ENCODE data around the gene LHX6. TPM values are rescaled to one million over a fixed set of nuclear protein-coding genes. Genes with fewer than 3 reads are reported as not detected.

Gene LHX6
- total and polyA plus RNA-seq, 4 donors = 12.2 to 13.8 TPM; not detected in 2

DNA sequence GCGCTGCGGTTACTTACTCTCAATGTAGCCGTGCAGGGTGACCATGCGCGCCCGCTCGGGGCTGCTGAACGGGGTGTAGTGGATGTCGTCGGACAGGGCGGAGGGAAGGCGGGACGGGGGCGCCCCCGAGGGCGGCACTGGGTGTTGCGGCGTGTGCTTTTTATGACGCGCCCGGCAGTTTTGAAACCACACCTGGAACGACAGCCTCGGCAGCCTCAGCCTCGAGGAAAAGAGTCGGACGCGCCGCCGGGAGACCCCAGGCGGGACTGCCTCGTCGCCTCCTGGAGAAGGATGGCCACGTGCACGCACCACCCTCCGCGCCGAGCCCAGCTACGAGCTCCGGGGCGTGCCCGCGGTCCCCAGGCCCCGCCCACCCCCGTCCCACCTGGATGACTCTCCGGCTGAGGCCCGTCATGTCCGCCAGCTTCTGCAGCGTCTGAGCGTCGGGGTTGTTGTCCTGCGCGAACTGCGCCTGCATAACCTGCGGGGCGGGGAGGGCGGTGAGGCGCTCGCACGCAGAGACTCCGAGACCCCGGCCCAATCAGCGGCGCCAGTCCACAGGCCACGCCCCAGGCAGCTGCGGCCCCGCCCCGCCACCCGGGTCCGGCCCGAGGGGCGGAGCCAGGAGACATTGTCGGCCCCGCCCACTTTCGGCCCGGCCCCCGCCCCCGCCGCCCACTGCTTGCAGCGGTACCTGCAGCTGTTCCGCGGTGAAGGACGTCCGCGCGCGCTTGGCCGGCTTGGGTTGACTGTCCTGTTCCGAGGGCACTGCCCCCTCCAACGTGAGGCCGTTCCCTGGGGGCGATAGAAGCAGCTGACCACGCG is 15.0 kb downstream of the LHX6 start:
- H3K27me3 ChIP-seq (ENCODE audit: control insufficient read depth in 1 of 2, insufficient read depth in 2 of 2, low read length in 1 of 2) = peaks cover 0 to 2% of the 10 kb centered on the region in 2 donors
- intact Hi-C loops (cut with DNase I) = no loop called here
- no peak overlapping the region for H3K4me3 ChIP-seq (ENCODE audit: low read length in 2 of 2)
- H3K27ac ChIP-seq (ENCODE audit: low read depth in 1 of 2, low read length in 2 of 2) = no peak overlapping the region
- peaks cover 2% of the 10 kb centered on the region for H3K9me3 ChIP-seq (ENCODE audit: control insufficient read depth, low read length)
- DNase-seq (no peak), ATAC-seq (ENCODE audit: low FRiP score) (no peak)
- WGBS, 2 donors = 1 to 2% methylated on average over 57 to 93 of the region's 93 CpGs
- H3K4me1 ChIP-seq (ENCODE audit: control insufficient read depth in 1 of 2, insufficient read depth in 2 of 2, low read length in 2 of 2) = no peaks in the 10 kb centered on the region
- no peaks in the 10 kb centered on the region for H3K36me3 ChIP-seq (ENCODE audit: control insufficient read depth in 1 of 2, insufficient read depth in 2 of 2, low read length in 1 of 2)

- Histone ChIP-seq H3K9me3 (ENCODE audit: control insufficient read depth, low read length) (peaks cover 2% of the 10 kb centered on the region), H3K4me1 (ENCODE audit: control insufficient read depth in 1 of 2, insufficient read depth in 2 of 2, low read length in 2 of 2) (no peaks in the 10 kb centered on the region), H3K36me3 (ENCODE audit: control insufficient read depth in 1 of 2, insufficient read depth in 2 of 2, low read length in 1 of 2) (no peaks in the 10 kb centered on the region), H3K4me3 (ENCODE audit: low read length in 2 of 2) (no peak overlapping the region), H3K27ac (ENCODE audit: low read depth in 1 of 2, low read length in 2 of 2) (no peak overlapping the region), H3K27me3 (ENCODE audit: control insufficient read depth in 1 of 2, insufficient read depth in 2 of 2, low read length in 1 of 2) (peaks cover 0 to 2% of the 10 kb centered on the region in 2 donors)
- 26 to 30% methylated on average over 20 of the region's 20 CpGs for WGBS, 2 donors
- DNase-seq (no peak), ATAC-seq (ENCODE audit: low FRiP score) (no peak)
- intact Hi-C loops (cut with DNase I) = no loop called here
Measured at GRCh38 chr9:122213102-122213588, 15.6 kb downstream of the LHX6 start.

- H3K27ac ChIP-seq (ENCODE audit: low read depth in 1 of 2, low read length in 2 of 2) = no peak overlapping the region
- WGBS, 2 donors = 78 to 87% methylated on average over 7 of the region's 7 CpGs
- no peak overlapping the region for H3K4me3 ChIP-seq (ENCODE audit: low read length in 2 of 2)
- no peaks in the 10 kb centered on the region for H3K4me1 ChIP-seq (ENCODE audit: control insufficient read depth in 1 of 2, insufficient read depth in 2 of 2, low read length in 2 of 2)
- intact Hi-C loops (cut with DNase I) = no loop called here
- DNase-seq (no peak), ATAC-seq (ENCODE audit: low FRiP score) (no peak)
- no peaks in the 10 kb centered on the region for H3K36me3 ChIP-seq (ENCODE audit: control insufficient read depth in 1 of 2, insufficient read depth in 2 of 2, low read length in 1 of 2)
- peaks cover 0 to 2% of the 10 kb centered on the region in 2 donors for H3K27me3 ChIP-seq (ENCODE audit: control insufficient read depth in 1 of 2, insufficient read depth in 2 of 2, low read length in 1 of 2)
- peaks cover 2% of the 10 kb centered on the region for H3K9me3 ChIP-seq (ENCODE audit: control insufficient read depth, low read length)
Measured at GRCh38 chr9:122212473-122213004, 16.2 kb downstream of the LHX6 start.

GRCh38 chr9:122209451-122209850 is 19.3 kb downstream of the LHX6 start:
- Histone ChIP-seq H3K36me3 (ENCODE audit: control insufficient read depth in 1 of 2, insufficient read depth in 2 of 2, low read length in 1 of 2) (no peaks in the 10 kb centered on the region), H3K9me3 (ENCODE audit: control insufficient read depth, low read length) (no peaks in the 10 kb centered on the region), H3K27me3 (ENCODE audit: control insufficient read depth in 1 of 2, insufficient read depth in 2 of 2, low read length in 1 of 2) (peaks cover 0 to 2% of the 10 kb centered on the region in 2 donors), H3K4me3 (ENCODE audit: low read length in 2 of 2) (no peak overlapping the region), H3K4me1 (ENCODE audit: control insufficient read depth in 1 of 2, insufficient read depth in 2 of 2, low read length in 2 of 2) (no peaks in the 10 kb centered on the region), H3K27ac (ENCODE audit: low read depth in 1 of 2, low read length in 2 of 2) (no peak overlapping the region)
- intact Hi-C loops (cut with DNase I) = no loop called here
- 88 to 94% methylated on average over 12 of the region's 12 CpGs for WGBS, 2 donors
- DNase-seq (peak in 1 of 2 donors; percentile 67), ATAC-seq (ENCODE audit: low FRiP score) (no peak)

DNA sequence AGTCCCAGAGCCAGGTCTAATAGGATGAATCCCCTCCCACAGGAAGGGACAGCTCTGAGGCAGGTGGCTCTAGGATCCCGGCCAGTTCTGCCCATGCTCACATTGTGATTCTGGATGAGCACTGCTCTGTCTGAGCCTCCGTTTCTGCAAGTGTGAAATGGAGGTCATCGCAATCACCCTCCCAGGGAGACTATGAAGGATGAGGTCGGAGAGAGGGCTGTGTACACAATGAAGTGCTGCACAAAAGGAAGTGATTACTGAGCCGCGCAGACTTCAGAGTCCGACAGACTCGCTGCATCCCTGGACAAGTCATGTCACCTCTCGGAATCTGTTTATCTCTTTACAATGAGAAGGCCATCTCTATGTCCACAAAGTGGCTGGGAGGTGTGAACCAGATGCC is 21.7 kb downstream of the LHX6 start:
- Histone ChIP-seq H3K27me3 (ENCODE audit: control insufficient read depth in 1 of 2, insufficient read depth in 2 of 2, low read length in 1 of 2) (peaks cover 0 to 2% of the 10 kb centered on the region in 2 donors), H3K27ac (ENCODE audit: low read depth in 1 of 2, low read length in 2 of 2) (no peak overlapping the region), H3K9me3 (ENCODE audit: control insufficient read depth, low read length) (no peaks in the 10 kb centered on the region), H3K4me1 (ENCODE audit: control insufficient read depth in 1 of 2, insufficient read depth in 2 of 2, low read length in 2 of 2) (no peaks in the 10 kb centered on the region), H3K4me3 (ENCODE audit: low read length in 2 of 2) (no peak overlapping the region), H3K36me3 (ENCODE audit: control insufficient read depth in 1 of 2, insufficient read depth in 2 of 2, low read length in 1 of 2) (no peaks in the 10 kb centered on the region)
- DNase-seq = no peak
- intact Hi-C loops (cut with DNase I) = no loop called here
- ATAC-seq (ENCODE audit: low FRiP score) = no peak
- WGBS, 2 donors = 59 to 68% methylated on average over 9 of the region's 9 CpGs

DNA sequence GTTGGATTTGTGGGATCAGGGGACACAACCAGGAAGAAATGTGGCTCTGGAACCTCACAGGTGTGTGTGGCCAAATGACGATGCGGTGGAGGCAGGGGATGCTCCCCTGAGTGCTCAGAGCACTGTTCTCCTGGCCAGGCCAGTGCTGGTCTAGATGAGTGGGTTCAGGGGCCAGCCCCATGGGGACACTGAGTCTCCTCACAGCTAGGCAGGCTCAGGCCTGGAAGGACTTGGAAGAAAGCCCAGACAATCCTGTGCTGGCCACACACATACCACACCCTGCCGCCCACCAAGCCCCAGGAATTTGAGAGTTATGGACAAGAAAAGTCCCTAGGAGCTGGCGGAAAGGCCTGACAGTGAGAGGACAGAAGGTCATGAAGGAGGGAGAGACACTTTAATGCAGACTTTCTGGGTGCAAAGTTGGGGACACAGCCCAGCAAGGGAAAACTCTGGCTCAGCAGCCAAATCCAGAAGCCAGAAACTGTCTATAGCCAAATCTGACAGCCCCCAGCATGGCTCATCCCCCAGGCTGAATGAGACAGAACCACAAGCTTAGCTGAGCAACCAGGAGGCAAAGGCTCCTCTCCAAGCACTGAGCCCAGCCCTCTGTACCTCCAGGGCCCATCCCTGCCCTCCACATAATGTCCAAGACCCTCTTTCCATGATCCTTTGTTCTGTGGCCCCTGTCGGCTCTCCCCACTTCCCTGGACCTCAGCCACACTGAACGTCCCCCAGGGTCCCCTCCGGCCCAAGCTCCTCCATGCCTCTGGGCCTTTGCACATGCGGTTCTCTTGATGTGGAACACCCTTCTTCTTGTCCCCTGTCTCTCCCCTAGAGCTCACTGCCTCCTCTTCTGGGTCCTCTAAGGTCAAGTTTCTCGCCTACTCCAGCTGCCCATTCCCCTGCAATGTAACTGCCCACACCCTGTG is 22.4 kb downstream of the LHX6 start:
- H3K36me3 ChIP-seq (ENCODE audit: control insufficient read depth in 1 of 2, insufficient read depth in 2 of 2, low read length in 1 of 2) = no peaks in the 10 kb centered on the region
- H3K4me1 ChIP-seq (ENCODE audit: control insufficient read depth in 1 of 2, insufficient read depth in 2 of 2, low read length in 2 of 2) = no peaks in the 10 kb centered on the region
- H3K27me3 ChIP-seq (ENCODE audit: control insufficient read depth in 1 of 2, insufficient read depth in 2 of 2, low read length in 1 of 2) = peaks cover 0 to 2% of the 10 kb centered on the region in 2 donors
- no peak overlapping the region for H3K27ac ChIP-seq (ENCODE audit: low read depth in 1 of 2, low read length in 2 of 2)
- no peak overlapping the region for H3K4me3 ChIP-seq (ENCODE audit: low read length in 2 of 2)
- no peaks in the 10 kb centered on the region for H3K9me3 ChIP-seq (ENCODE audit: control insufficient read depth, low read length)
- 85 to 86% methylated on average over 9 of the region's 9 CpGs for WGBS, 2 donors
- intact Hi-C loops (cut with DNase I) = no loop called here
- ATAC-seq (ENCODE audit: low FRiP score) (no peak), DNase-seq (peak in 1 of 2 donors; percentile 48)

- 89% methylated on average over 8 of the region's 8 CpGs for WGBS, 2 donors
- Histone ChIP-seq H3K27ac (ENCODE audit: low read depth in 1 of 2, low read length in 2 of 2) (no peak overlapping the region), H3K27me3 (ENCODE audit: control insufficient read depth in 1 of 2, insufficient read depth in 2 of 2, low read length in 1 of 2) (no peaks in the 10 kb centered on the region), H3K4me1 (ENCODE audit: control insufficient read depth in 1 of 2, insufficient read depth in 2 of 2, low read length in 2 of 2) (no peaks in the 10 kb centered on the region), H3K4me3 (ENCODE audit: low read length in 2 of 2) (no peak overlapping the region), H3K9me3 (ENCODE audit: control insufficient read depth, low read length) (no peaks in the 10 kb centered on the region), H3K36me3 (ENCODE audit: control insufficient read depth in 1 of 2, insufficient read depth in 2 of 2, low read length in 1 of 2) (no peaks in the 10 kb centered on the region)
- intact Hi-C loops (cut with DNase I) = no loop called here
- DNase-seq = no peak
- ATAC-seq (ENCODE audit: low FRiP score) = no peak
Measured at GRCh38 chr9:122205176-122205575, 23.6 kb downstream of the LHX6 start.

DNA sequence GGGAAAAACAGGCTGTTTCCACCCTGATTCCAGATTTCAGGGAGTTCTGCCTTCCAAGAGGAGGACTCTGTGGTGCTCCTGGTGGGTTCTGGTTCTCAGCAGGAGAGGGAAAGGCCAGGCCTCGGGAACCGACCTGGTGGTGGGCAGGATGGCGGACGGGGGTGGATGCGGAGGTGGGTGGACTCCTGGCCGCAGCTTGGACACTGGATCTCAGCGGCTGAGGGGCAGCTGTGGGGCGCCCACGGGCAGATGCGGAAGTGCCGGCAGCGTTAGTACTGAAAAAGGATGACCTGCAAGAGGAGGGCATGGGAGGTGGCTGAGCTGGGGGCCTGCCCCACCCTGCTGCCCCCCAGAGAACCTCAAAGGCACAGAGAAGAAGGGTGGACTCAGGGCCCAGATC is 24.3 kb downstream of the LHX6 start:
- Histone ChIP-seq H3K4me1 (ENCODE audit: control insufficient read depth in 1 of 2, insufficient read depth in 2 of 2, low read length in 2 of 2) (no peaks in the 10 kb centered on the region), H3K4me3 (ENCODE audit: low read length in 2 of 2) (no peak overlapping the region), H3K27ac (ENCODE audit: low read depth in 1 of 2, low read length in 2 of 2) (no peak overlapping the region), H3K9me3 (ENCODE audit: control insufficient read depth, low read length) (no peaks in the 10 kb centered on the region), H3K27me3 (ENCODE audit: control insufficient read depth in 1 of 2, insufficient read depth in 2 of 2, low read length in 1 of 2) (no peaks in the 10 kb centered on the region), H3K36me3 (ENCODE audit: control insufficient read depth in 1 of 2, insufficient read depth in 2 of 2, low read length in 1 of 2) (no peaks in the 10 kb centered on the region)
- intact Hi-C loops (cut with DNase I) = no loop called here
- DNase-seq (peak in 1 of 2 donors; percentile 61), ATAC-seq (ENCODE audit: low FRiP score) (no peak)
- WGBS, 2 donors = 89 to 91% methylated on average over 12 of the region's 12 CpGs
